ENCODE measurements around the gene DLX1. TPM values are rescaled to one million over a fixed set of nuclear protein-coding genes. Genes with fewer than 3 reads are reported as not detected.

The DLX1 gene
- total and polyA plus RNA-seq, 9 of the 15 experiments (the other 6 are each of a cell fraction or from before 2014, with no cell fraction given) = 1.9 to 26.2 (median 9.6) TPM

DNA sequence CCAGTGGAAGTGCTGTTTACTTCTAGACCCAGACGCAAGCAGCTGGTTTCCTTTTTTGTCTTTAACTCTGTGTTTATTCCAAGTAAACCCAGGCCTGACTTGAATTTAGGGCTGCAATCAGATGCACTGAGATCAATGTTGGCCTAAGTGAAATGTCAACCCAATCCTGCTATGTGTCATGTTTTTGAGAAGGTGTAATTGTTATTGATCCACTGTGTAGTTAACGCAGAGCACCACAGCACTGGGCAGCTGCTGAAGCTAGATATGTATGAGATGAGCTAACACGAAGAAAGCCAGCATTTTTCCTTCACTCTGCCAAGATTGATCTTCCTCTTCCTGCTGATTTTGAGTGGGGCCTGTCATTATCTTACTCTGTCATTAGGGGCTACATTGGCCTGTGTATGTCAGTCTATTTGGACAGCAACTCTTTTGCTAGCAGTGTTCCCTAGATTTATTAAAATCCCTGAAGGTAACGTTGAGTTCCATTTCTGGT lies 18.9 kb upstream of the DLX1 start (continued):
- TF ChIP-seq, protein P1, sequence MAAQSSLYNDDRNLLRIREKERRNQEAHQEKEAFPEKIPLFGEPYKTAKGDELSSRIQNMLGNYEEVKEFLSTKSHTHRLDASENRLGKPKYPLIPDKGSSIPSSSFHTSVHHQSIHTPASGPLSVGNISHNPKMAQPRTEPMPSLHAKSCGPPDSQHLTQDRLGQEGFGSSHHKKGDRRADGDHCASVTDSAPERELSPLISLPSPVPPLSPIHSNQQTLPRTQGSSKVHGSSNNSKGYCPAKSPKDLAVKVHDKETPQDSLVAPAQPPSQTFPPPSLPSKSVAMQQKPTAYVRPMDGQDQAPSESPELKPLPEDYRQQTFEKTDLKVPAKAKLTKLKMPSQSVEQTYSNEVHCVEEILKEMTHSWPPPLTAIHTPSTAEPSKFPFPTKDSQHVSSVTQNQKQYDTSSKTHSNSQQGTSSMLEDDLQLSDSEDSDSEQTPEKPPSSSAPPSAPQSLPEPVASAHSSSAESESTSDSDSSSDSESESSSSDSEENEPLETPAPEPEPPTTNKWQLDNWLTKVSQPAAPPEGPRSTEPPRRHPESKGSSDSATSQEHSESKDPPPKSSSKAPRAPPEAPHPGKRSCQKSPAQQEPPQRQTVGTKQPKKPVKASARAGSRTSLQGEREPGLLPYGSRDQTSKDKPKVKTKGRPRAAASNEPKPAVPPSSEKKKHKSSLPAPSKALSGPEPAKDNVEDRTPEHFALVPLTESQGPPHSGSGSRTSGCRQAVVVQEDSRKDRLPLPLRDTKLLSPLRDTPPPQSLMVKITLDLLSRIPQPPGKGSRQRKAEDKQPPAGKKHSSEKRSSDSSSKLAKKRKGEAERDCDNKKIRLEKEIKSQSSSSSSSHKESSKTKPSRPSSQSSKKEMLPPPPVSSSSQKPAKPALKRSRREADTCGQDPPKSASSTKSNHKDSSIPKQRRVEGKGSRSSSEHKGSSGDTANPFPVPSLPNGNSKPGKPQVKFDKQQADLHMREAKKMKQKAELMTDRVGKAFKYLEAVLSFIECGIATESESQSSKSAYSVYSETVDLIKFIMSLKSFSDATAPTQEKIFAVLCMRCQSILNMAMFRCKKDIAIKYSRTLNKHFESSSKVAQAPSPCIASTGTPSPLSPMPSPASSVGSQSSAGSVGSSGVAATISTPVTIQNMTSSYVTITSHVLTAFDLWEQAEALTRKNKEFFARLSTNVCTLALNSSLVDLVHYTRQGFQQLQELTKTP (IDR thresholded peaks at IDR 0.05; ENCODE audit: low read depth in 1 of 2, partially characterized antibody in 2 of 2) = peak; percentile 14 to 68
- TF ChIP-seq PRPF4 (IDR thresholded peaks at IDR 0.05; ENCODE audit: insufficient read depth, low read depth, low read length, poor library complexity, severe bottlenecking) (no peak), TAF15 (IDR thresholded peaks at IDR 0.05; ENCODE audit: low read depth, low read length) (no peak), PHB (CRISPR knock-in tag; IDR thresholded peaks at IDR 0.05) (no peak), MCM7 (IDR thresholded peaks at IDR 0.05) (no peak), STAT5A (IDR thresholded peaks at IDR 0.05; ENCODE audit: borderline replicate concordance, low read length) (peak; percentile 30; the same call in 1 of the 2 replicates), NR2C2 (CRISPR knock-in tag; IDR thresholded peaks at IDR 0.05) (no peak), NR2C2 (tag; IDR thresholded peaks at IDR 0.05) (no peak; the same call in 1 of the 2 replicates), ZNF197 (CRISPR knock-in tag; IDR thresholded peaks at IDR 0.05; ENCODE audit: low read depth) (no peak), ZNF431 (CRISPR knock-in tag; IDR thresholded peaks at IDR 0.05) (no peak), DACH1 (IDR thresholded peaks at IDR 0.05; ENCODE audit: partially characterized antibody) (no peak)
- TF ChIP-seq, protein P2, sequence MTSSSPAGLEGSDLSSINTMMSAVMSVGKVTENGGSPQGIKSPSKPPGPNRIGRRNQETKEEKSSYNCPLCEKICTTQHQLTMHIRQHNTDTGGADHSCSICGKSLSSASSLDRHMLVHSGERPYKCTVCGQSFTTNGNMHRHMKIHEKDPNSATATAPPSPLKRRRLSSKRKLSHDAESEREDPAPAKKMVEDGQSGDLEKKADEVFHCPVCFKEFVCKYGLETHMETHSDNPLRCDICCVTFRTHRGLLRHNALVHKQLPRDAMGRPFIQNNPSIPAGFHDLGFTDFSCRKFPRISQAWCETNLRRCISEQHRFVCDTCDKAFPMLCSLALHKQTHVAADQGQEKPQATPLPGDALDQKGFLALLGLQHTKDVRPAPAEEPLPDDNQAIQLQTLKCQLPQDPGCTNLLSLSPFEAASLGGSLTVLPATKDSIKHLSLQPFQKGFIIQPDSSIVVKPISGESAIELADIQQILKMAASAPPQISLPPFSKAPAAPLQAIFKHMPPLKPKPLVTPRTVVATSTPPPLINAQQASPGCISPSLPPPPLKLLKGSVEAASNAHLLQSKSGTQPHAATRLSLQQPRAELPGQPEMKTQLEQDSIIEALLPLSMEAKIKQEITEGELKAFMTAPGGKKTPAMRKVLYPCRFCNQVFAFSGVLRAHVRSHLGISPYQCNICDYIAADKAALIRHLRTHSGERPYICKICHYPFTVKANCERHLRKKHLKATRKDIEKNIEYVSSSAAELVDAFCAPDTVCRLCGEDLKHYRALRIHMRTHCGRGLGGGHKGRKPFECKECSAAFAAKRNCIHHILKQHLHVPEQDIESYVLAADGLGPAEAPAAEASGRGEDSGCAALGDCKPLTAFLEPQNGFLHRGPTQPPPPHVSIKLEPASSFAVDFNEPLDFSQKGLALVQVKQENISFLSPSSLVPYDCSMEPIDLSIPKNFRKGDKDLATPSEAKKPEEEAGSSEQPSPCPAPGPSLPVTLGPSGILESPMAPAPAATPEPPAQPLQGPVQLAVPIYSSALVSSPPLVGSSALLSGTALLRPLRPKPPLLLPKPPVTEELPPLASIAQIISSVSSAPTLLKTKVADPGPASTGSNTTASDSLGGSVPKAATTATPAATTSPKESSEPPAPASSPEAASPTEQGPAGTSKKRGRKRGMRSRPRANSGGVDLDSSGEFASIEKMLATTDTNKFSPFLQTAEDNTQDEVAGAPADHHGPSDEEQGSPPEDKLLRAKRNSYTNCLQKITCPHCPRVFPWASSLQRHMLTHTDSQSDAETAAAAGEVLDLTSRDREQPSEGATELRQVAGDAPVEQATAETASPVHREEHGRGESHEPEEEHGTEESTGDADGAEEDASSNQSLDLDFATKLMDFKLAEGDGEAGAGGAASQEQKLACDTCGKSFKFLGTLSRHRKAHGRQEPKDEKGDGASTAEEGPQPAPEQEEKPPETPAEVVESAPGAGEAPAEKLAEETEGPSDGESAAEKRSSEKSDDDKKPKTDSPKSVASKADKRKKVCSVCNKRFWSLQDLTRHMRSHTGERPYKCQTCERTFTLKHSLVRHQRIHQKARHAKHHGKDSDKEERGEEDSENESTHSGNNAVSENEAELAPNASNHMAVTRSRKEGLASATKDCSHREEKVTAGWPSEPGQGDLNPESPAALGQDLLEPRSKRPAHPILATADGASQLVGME (CRISPR knock-in tag; IDR thresholded peaks at IDR 0.05) = no peak
- TF ChIP-seq, protein P3, sequence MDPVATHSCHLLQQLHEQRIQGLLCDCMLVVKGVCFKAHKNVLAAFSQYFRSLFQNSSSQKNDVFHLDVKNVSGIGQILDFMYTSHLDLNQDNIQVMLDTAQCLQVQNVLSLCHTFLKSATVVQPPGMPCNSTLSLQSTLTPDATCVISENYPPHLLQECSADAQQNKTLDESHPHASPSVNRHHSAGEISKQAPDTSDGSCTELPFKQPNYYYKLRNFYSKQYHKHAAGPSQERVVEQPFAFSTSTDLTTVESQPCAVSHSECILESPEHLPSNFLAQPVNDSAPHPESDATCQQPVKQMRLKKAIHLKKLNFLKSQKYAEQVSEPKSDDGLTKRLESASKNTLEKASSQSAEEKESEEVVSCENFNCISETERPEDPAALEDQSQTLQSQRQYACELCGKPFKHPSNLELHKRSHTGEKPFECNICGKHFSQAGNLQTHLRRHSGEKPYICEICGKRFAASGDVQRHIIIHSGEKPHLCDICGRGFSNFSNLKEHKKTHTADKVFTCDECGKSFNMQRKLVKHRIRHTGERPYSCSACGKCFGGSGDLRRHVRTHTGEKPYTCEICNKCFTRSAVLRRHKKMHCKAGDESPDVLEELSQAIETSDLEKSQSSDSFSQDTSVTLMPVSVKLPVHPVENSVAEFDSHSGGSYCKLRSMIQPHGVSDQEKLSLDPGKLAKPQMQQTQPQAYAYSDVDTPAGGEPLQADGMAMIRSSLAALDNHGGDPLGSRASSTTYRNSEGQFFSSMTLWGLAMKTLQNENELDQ (CRISPR knock-in tag; IDR thresholded peaks at IDR 0.05; ENCODE audit: borderline replicate concordance) = no peak
- TF ChIP-seq, protein P4, sequence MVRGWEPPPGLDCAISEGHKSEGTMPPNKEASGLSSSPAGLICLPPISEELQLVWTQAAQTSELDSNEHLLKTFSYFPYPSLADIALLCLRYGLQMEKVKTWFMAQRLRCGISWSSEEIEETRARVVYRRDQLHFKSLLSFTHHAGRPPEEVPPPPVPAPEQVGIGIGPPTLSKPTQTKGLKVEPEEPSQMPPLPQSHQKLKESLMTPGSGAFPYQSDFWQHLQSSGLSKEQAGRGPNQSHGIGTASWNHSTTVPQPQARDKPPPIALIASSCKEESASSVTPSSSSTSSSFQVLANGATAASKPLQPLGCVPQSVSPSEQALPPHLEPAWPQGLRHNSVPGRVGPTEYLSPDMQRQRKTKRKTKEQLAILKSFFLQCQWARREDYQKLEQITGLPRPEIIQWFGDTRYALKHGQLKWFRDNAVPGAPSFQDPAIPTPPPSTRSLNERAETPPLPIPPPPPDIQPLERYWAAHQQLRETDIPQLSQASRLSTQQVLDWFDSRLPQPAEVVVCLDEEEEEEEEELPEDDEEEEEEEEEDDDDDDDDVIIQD (CRISPR knock-in tag; IDR thresholded peaks at IDR 0.05) = no peak

Data from K562 (cell line).